GM12878 (cell line): Measurements from ENCODE around the gene FRK. TPM values are rescaled to one million over a fixed set of nuclear protein-coding genes. Genes with fewer than 3 reads are reported as not detected.

ENCODE experiments used
- ATAC-seq: fragments of 200-7000 bp; cut with Tn5 transposase; 3 replicates; pipeline ENCODE4 v1.9.1; 2020; ENCODE audit warnings: mild to moderate bottlenecking, moderate library complexity
- BruUV-seq: library from RNA; stranded (reverse); fragments of 400-500 nt; replicated peaks from 2 replicates; lab custom pipeline; 2021; lab: Mats Ljungman, UMichigan
- CTCF ChIA-PET: fragments of 300-600 bp; sonication (Branson Sonifier 250); formaldehyde crosslinking; extraction: SDS; loops from one replicate; lab custom pipeline; 2021; ENCODE audit warnings: inconsistent platforms; lab: Yijun Ruan, JAX
- POLR2A ChIA-PET: fragments of 350-600 bp; formaldehyde crosslinking; extraction: SDS; loops from one replicate; lab custom pipeline; 2021; ENCODE audit warnings: inconsistent platforms; lab: Charles Lee
- RAD21 ChIA-PET: fragments of 300-600 bp; sonication (Branson Sonifier 250); formaldehyde crosslinking; loops from one replicate; lab custom pipeline; 2023; ENCODE audit warnings: antibody characterized with exemption; ENCODE audit not compliant: unreplicated experiment; lab: Charles Lee
- SMC1A ChIA-PET: fragments of 300-600 bp; sonication (Branson Sonifier 250); formaldehyde crosslinking; loops from one replicate; lab custom pipeline; 2023; ENCODE audit not compliant: unreplicated experiment, uncharacterized antibody; lab: Charles Lee
- DNase-seq: peaks from one replicate; pipeline ENCODE4 v3.0.0-alpha.2; 2011; ENCODE audit warnings: low read depth, low spot score
- FAIRE-seq: peaks from 3 replicates; lab custom pipeline; 2011; peaks lifted over from hg19 to GRCh38; lab: Jason Lieb, UNC
- H2AFZ ChIP-seq: 2 replicates; pipeline ENCODE4 v1.6.0; 2011; ENCODE audit warnings: low read depth, low read length, control low read depth; ENCODE audit not compliant: control insufficient read depth
- H3K27ac ChIP-seq: 2 replicates; pipeline ENCODE4 v1.5.1; 2011; ENCODE audit warnings: control low read depth; ENCODE audit not compliant: control insufficient read depth, insufficient read depth
- H3K27me3 ChIP-seq, 2 experiments: replicated peaks in 1 of 2; 2 replicates each; pipeline versions ENCODE4 v1.6.0 to v1.6.1; 2011; ENCODE audit warnings: low read length in 1 of 2; ENCODE audit not compliant: control insufficient read depth in 2 of 2, insufficient read depth in 2 of 2
- H3K36me3 ChIP-seq, 2 experiments: 2 replicates each; pipeline ENCODE4 v1.5.1; 2011; ENCODE audit warnings: low read length in 1 of 2; ENCODE audit not compliant: control insufficient read depth in 2 of 2, insufficient read depth in 2 of 2
- H3K4me1 ChIP-seq: 2 replicates; pipeline ENCODE4 v1.6.1; 2011; ENCODE audit warnings: mild to moderate bottlenecking, low read length, moderate library complexity, mixed read lengths; ENCODE audit not compliant: control insufficient read depth, insufficient read depth
- H3K4me2 ChIP-seq: 2 replicates; pipeline ENCODE4 v1.6.0; 2011; ENCODE audit warnings: control low read depth; ENCODE audit not compliant: control insufficient read depth, insufficient read depth
- H3K4me3 ChIP-seq: fragments of 200-600 bp; sonication (generic); 2 replicates; pipeline ENCODE4 v1.5.1; 2016
- H3K79me2 ChIP-seq: 2 replicates; pipeline ENCODE4 v1.6.0; 2011; ENCODE audit warnings: low read length; ENCODE audit not compliant: control insufficient read depth, insufficient read depth
- H3K9ac ChIP-seq: 2 replicates; pipeline ENCODE4 v1.8.0; 2011; ENCODE audit warnings: low read length, control low read depth, mixed read lengths; ENCODE audit not compliant: control insufficient read depth, insufficient read depth
- H3K9me3 ChIP-seq: replicated peaks from 3 replicates; pipeline ENCODE4 v1.5.1; 2011; ENCODE audit warnings: mild to moderate bottlenecking, low read length; ENCODE audit not compliant: control insufficient read depth, insufficient read depth
- H4K20me1 ChIP-seq: 2 replicates; pipeline ENCODE4 v1.6.0; 2011; ENCODE audit not compliant: control insufficient read depth, insufficient read depth
- BMI1 ChIP-seq: fragments of 450-650 bp; IDR thresholded peaks from 2 replicates; pipeline ENCODE4 v1.6.1; 2016; ENCODE audit warnings: mild to moderate bottlenecking, moderate library complexity, borderline replicate concordance
- CBFB ChIP-seq: IDR thresholded peaks from 2 replicates; pipeline ENCODE4 v1.6.1; 2016; ENCODE audit warnings: antibody characterized with exemption, low read depth
- CEBPB ChIP-seq, 2 experiments: fragments of 150-350 bp in 1 of 2; IDR thresholded peaks; 2 replicates each; pipeline ENCODE4 v1.6.1; 2012 to 2014; ENCODE audit warnings: low read depth in 2 of 2, low read length in 2 of 2, borderline replicate concordance in 1 of 2, inconsistent platforms in 1 of 2
- CTCF ChIP-seq, 3 experiments: IDR thresholded peaks in 2 of 3; conservative IDR thresholded peaks in 1 of 3; 2 replicates each; pipeline ENCODE4 v1.5.1; 2011; ENCODE audit warnings: low read depth in 3 of 3, low read length in 3 of 3, mild to moderate bottlenecking in 3 of 3, control low read depth in 2 of 3, moderate library complexity in 2 of 3, inconsistent platforms in 1 of 3, mixed read lengths in 1 of 3; ENCODE audit not compliant: control insufficient read depth in 2 of 3, insufficient read depth in 1 of 3; ENCODE audit errors: extremely low read depth in 1 of 3
- LARP7 ChIP-seq: fragments of 450-650 bp; IDR thresholded peaks from 2 replicates; pipeline ENCODE4 v1.6.1; 2017; ENCODE audit warnings: mild to moderate bottlenecking
- MAX ChIP-seq: IDR thresholded peaks from 2 replicates; pipeline ENCODE4 v1.6.1; 2012; ENCODE audit warnings: low read depth, low read length, improper control_type of control experiment
- POLR2AphosphoS5 ChIP-seq: IDR thresholded peaks from 2 replicates; pipeline ENCODE4 v1.6.1; 2011; ENCODE audit warnings: mild to moderate bottlenecking, low read length, inconsistent platforms
- RAD21 ChIP-seq: IDR thresholded peaks from 2 replicates; pipeline ENCODE4 v1.6.1; 2011; ENCODE audit warnings: mild to moderate bottlenecking, low read depth, low read length, moderate library complexity; ENCODE audit not compliant: insufficient read depth
- RAD51 ChIP-seq: fragments of 450-650 bp; IDR thresholded peaks from 2 replicates; pipeline ENCODE4 v1.6.1; 2016; ENCODE audit warnings: moderate library complexity, mild to moderate bottlenecking, inconsistent platforms
- SREBF1 ChIP-seq: IDR thresholded peaks from 2 replicates; pipeline ENCODE4 v1.6.1; 2012; ENCODE audit warnings: mild to moderate bottlenecking, low read length
- TCF3 ChIP-seq: IDR thresholded peaks from 2 replicates; pipeline ENCODE4 v1.6.1; 2012; ENCODE audit warnings: low read depth, mild to moderate bottlenecking, low read length, borderline replicate concordance; ENCODE audit not compliant: insufficient read depth
- WRNIP1 ChIP-seq: IDR thresholded peaks from 2 replicates; pipeline ENCODE4 v1.6.1; 2011; ENCODE audit warnings: low read depth, low read length, improper control_type of control experiment, borderline replicate concordance
- ZNF217 ChIP-seq: fragments of 450-650 bp; IDR thresholded peaks from 2 replicates; pipeline ENCODE4 v1.6.1; 2017; ENCODE audit warnings: antibody characterized with exemption, mild to moderate bottlenecking
- WGBS: methylation state at CpG from one replicate; pipeline ENCODE4 v1.1.6; 2016; ENCODE audit warnings: low lambda C conversion rate; ENCODE audit not compliant: insufficient replicate concordance, insufficient coverage; ENCODE audit errors: missing lambda C conversion rate; 5-methylcytosine and 5-hydroxymethylcytosine counted together
- in situ Hi-C: fragments of 300-500 bp; cut with MboI; formaldehyde crosslinking; loops from 9 replicates; pipeline ENCODE4 v1.14.3; 2018; ENCODE audit warnings: mixed read lengths
- intact Hi-C: fragments of 100-400 bp; cut with micrococcal nuclease; formaldehyde crosslinking; loops from one replicate; pipeline ENCODE4 v1.14.2; 2022; ENCODE audit not compliant: unreplicated experiment
- polyA plus RNA-seq, 11 experiments: library from polyadenylated mRNA; depleted of rRNA in 4 of 11; unstranded in 6 of 11; stranded (reverse) in 5 of 11; fragments of >200 nt; fragmentation: Nextera tagmentation in 4 of 11; fragmentation: Illumina TruSeq in 1 of 11; extraction: Ambion mirVana in 4 of 11; extraction: Trizol in 1 of 11; gene quantifications; 1 replicate in 1 of 11; 2 replicates in 10 of 11; pipeline versions ENCODE4 v1.2.1 to v1.2.3, GENCODE V29; 2011 to 2016; ENCODE audit warnings: inconsistent platforms in 2 of 11, missing spikeins in 2 of 11, low read depth in 1 of 11
- total RNA-seq, 4 experiments: library from RNA; depleted of rRNA in 3 of 4; stranded (reverse); fragments of >200 nt in 3 of 4; fragmentation: Illumina TruSeq in 1 of 4; extraction: Trizol in 1 of 4; gene quantifications; 2 replicates each; pipeline versions ENCODE4 v1.2.1 to v1.2.3, GENCODE V29; 2013 to 2021

FRK gene
- total and polyA plus RNA-seq, 10 of the 15 experiments (the other 5 are each of a cell fraction or from before 2014, with no cell fraction given), result 0.29 to 2.4 (median 1.2) TPM

GRCh38 chr6:115898246-115898645 lies 162.4 kb downstream of the FRK start:
- ATAC-seq, result no peak
- POLR2A ChIA-PET, result no interaction called here
- no peak overlapping the region for H2AFZ ChIP-seq
- SMC1A ChIA-PET, result interaction anchor here (0.7 to 2.7 kb wide), 4 partner anchors 42 to 481 kb away, joined by 3 to 6 read pairs (median 4); no protein-coding TSS in a partner anchor
- no peak for DNase-seq
- H3K9me3 ChIP-seq, result peaks cover 7% of the 10 kb centered on the region
- BruUV-seq, result no TSS peak
- H3K4me1 ChIP-seq, result peaks cover under 1% of the 10 kb centered on the region; the same call in 1 of the 2 replicates
- H4K20me1 ChIP-seq, result no peaks in the 10 kb centered on the region
- no peak overlapping the region for H3K27ac ChIP-seq
- FAIRE-seq, result no peak
- TF ChIP-seq TCF3, result no peak
- TF ChIP-seq, all 136 proteins: peak for 0
- ChIA-PET RAD21 (interaction anchor here (0.7 kb wide), 1 partner anchor 132 kb away, joined by 4 read pairs; no protein-coding TSS in a partner anchor), CTCF (interaction anchor here (0.9 kb wide), 1 partner anchor 68 kb away, joined by 3 read pairs; no protein-coding TSS in a partner anchor)
- Histone ChIP-seq H3K4me2 (no peak overlapping the region), H3K4me3 (no peak overlapping the region), H3K27me3 (no peaks in the 10 kb centered on the region), H3K9ac (no peak overlapping the region), H3K79me2 (no peaks in the 10 kb centered on the region), H3K36me3 (no peaks in the 10 kb centered on the region)
- intact Hi-C loops, result loop anchor here (5.0 to 10.0 kb wide), 3 partner anchors 321 to 843 kb away; no protein-coding TSS in a partner anchor
- 57% methylated on average over 1 of the region's 1 CpG for WGBS
- in situ Hi-C loops, result loop anchor here (10.0 kb wide), 1 partner anchor 197 kb away; no protein-coding TSS in a partner anchor

DNA sequence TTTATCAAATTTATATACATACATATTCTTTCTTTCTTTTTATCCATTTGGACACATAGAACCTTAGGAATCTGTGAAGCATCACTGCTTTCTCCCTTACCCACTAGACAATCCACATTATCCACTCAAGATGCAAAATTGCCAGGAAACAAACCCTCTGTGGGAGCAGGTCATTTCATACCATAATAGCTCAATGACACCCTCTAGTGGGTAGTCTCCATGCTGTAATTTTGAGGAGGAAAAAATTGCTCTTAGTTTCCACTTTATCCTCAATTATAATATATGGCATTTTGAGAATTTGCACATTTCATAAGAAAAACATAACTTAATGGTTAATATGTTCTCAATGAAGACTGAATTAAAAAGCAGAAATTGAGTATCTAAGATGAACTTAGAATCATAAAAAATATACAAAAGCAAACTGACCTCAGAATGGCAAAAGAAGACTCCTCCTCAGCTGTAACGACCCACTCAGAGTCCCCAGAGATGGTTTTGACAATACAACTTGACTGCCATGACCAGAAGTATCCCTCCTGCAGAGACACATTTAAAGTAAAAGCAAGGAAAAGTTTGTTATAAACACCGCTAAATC lies 164.1 kb downstream of the FRK start:
- Histone ChIP-seq H3K4me2 (no peak overlapping the region), H3K4me1 (peaks cover 13% of the 10 kb centered on the region), H3K27me3 (no peaks in the 10 kb centered on the region), H4K20me1 (no peaks in the 10 kb centered on the region), H2AFZ (no peak overlapping the region), H3K27ac (no peak overlapping the region), H3K9ac (no peak overlapping the region), H3K4me3 (no peak overlapping the region), H3K36me3 (no peaks in the 10 kb centered on the region), H3K9me3 (peaks cover 7% of the 10 kb centered on the region), H3K79me2 (no peaks in the 10 kb centered on the region)
- DNase-seq (no peak), ATAC-seq (peak; percentile 45), FAIRE-seq (no peak)
- RAD21 ChIA-PET, result interaction anchor here (0.7 to 1.3 kb wide), 3 partner anchors 13 to 1149 kb away, joined by 3 to 5 read pairs (median 5); no protein-coding TSS in a partner anchor
- no TSS peak for BruUV-seq
- intact Hi-C loops (loop anchor here (1.0 to 10.0 kb wide), 4 partner anchors 319 to 1149 kb away; no protein-coding TSS in a partner anchor), in situ Hi-C loops (loop anchor here (10.0 kb wide), 1 partner anchor 198 kb away; no protein-coding TSS in a partner anchor)
- POLR2A ChIA-PET, result interaction anchor here (0.6 kb wide), 1 partner anchor 1287 kb away, joined by 3 read pairs; no protein-coding TSS in a partner anchor
- WGBS, result 48% methylated on average over 2 of the region's 2 CpGs
- CTCF ChIA-PET, result interaction anchor here (0.7 to 2.0 kb wide), 24 partner anchors 10 to 1592 kb away, joined by 3 to 7 read pairs (median 4); no protein-coding TSS in a partner anchor
- SMC1A ChIA-PET, result interaction anchor here (0.6 to 2.7 kb wide), 10 partner anchors 9 to 1149 kb away, joined by 3 to 9 read pairs (median 4); no protein-coding TSS in a partner anchor
- TF ChIP-seq POLR2AphosphoS5, result no peak
- TF ChIP-seq MAX, result no peak
- TF ChIP-seq LARP7, result no peak
- no peak for TF ChIP-seq ZNF217
- no peak for TF ChIP-seq BMI1
- TF ChIP-seq CEBPB (IDR thresholded peaks at IDR 0.05; ENCODE audit: borderline replicate concordance in 1 of 2, low read depth in 2 of 2, low read length in 2 of 2), result no peak
- TF ChIP-seq SREBF1, result no peak
- TF ChIP-seq WRNIP1, result no peak
- TF ChIP-seq RAD51, result no peak; the same call in 1 of the 2 replicates
- TF ChIP-seq RAD21, result peak; percentile 91
- no peak for TF ChIP-seq CBFB
- TF ChIP-seq CTCF (IDR thresholded peaks at IDR 0.05 in 2 of 3, conservative IDR thresholded peaks at IDR 0.05 in 1 of 3; ENCODE audit: control insufficient read depth in 2 of 3, extremely low read depth in 1 of 3, insufficient read depth in 1 of 3, low read depth in 3 of 3, low read length in 3 of 3), result peak; percentile 72 to 79 (median 74)
